Measurements from ENCODE around the gene NIN. TPM values are rescaled to one million over a fixed set of nuclear protein-coding genes. Genes with fewer than 3 reads are reported as not detected.

Gene NIN
- total RNA-seq, 1 donor = 33.4 TPM

- DNase-seq (ENCODE audit: low read depth) = no peak
- TF ChIP-seq CTCF (IDR thresholded peaks at IDR 0.05; ENCODE audit: insufficient read depth, low read length) = no peak
Observed at GRCh38 chr14:50794068-50794645, 36.8 kb downstream of the NIN start.

GRCh38 chr14:50792634-50793068, 38.3 kb downstream of the NIN start:
- DNase-seq (ENCODE audit: low read depth) = no peak
- H3K4me3 ChIP-seq (ENCODE audit: low read depth, low read length) = no peak overlapping the region
- TF ChIP-seq CTCF (IDR thresholded peaks at IDR 0.05; ENCODE audit: insufficient read depth, low read length) = no peak

More at GRCh38 chr14:50794068-50794645, 36.8 kb downstream of the NIN start:
- no peak overlapping the region for H3K4me3 ChIP-seq (ENCODE audit: low read depth, low read length)

- H3K4me3 ChIP-seq (ENCODE audit: low read depth, low read length) = no peak overlapping the region
- TF ChIP-seq CTCF (IDR thresholded peaks at IDR 0.05; ENCODE audit: insufficient read depth, low read length) = no peak
- no peak for DNase-seq (ENCODE audit: low read depth)
Observed at GRCh38 chr14:50792051-50792477, 38.9 kb downstream of the NIN start.

GRCh38 chr14:50791201-50791600, 39.8 kb downstream of the NIN start:
- no peak for DNase-seq (ENCODE audit: low read depth)
- no peak overlapping the region for H3K4me3 ChIP-seq (ENCODE audit: low read depth, low read length)
- no peak for TF ChIP-seq CTCF (IDR thresholded peaks at IDR 0.05; ENCODE audit: insufficient read depth, low read length)

- H3K4me3 ChIP-seq (ENCODE audit: low read depth, low read length) = no peak overlapping the region
- TF ChIP-seq CTCF (IDR thresholded peaks at IDR 0.05; ENCODE audit: insufficient read depth, low read length) = no peak
- peak; percentile 72 for DNase-seq (ENCODE audit: low read depth)
Observed at GRCh38 chr14:50790589-50790988, 40.4 kb downstream of the NIN start.

- no peak for TF ChIP-seq CTCF (IDR thresholded peaks at IDR 0.05; ENCODE audit: insufficient read depth, low read length)
- H3K4me3 ChIP-seq (ENCODE audit: low read depth, low read length) = no peak overlapping the region
- DNase-seq (ENCODE audit: low read depth) = no peak
Observed at GRCh38 chr14:50786751-50787464, 44.1 kb downstream of the NIN start.
